IPS-18a (cell line): ENCODE measurements around the gene SMG5.

Experiments used
- H3K27ac ChIP-seq: one replicate; pipeline ENCODE4 v1.5.1; 2013; ENCODE audit warnings: low read length
- H3K27me3 ChIP-seq: one replicate; pipeline ENCODE4 v1.6.1; 2013; ENCODE audit warnings: mild to moderate bottlenecking, low read length; ENCODE audit not compliant: control insufficient read depth, insufficient read depth
- H3K36me3 ChIP-seq: one replicate; pipeline ENCODE4 v1.6.1; 2013; ENCODE audit warnings: low read depth, low read length; ENCODE audit not compliant: control insufficient read depth
- H3K4me1 ChIP-seq: one replicate; pipeline ENCODE4 v1.6.1; 2013; ENCODE audit warnings: low read depth, low read length; ENCODE audit not compliant: control insufficient read depth
- H3K4me3 ChIP-seq: one replicate; pipeline ENCODE4 v1.5.1; 2013; ENCODE audit warnings: low read length
- H3K9ac ChIP-seq: one replicate; pipeline ENCODE4 v1.6.1; 2013; ENCODE audit warnings: mild to moderate bottlenecking, low read length, moderate library complexity
- H3K9me3 ChIP-seq: one replicate; pipeline ENCODE4 v1.6.1; 2013; ENCODE audit warnings: low read depth, low read length; ENCODE audit not compliant: control insufficient read depth

SMG5 gene

GRCh38 chr1:156279837-156280236, 2.8 kb downstream of the SMG5 start:
- no peak overlapping the region for H3K9ac ChIP-seq
- peaks cover 38% of the 10 kb centered on the region for H3K36me3 ChIP-seq
- peaks cover 16% of the 10 kb centered on the region for H3K4me1 ChIP-seq
- no peak overlapping the region for H3K4me3 ChIP-seq
- H3K9me3 ChIP-seq, result no peaks in the 10 kb centered on the region
- H3K27me3 ChIP-seq, result no peaks in the 10 kb centered on the region
- H3K27ac ChIP-seq, result no peak overlapping the region

DNA sequence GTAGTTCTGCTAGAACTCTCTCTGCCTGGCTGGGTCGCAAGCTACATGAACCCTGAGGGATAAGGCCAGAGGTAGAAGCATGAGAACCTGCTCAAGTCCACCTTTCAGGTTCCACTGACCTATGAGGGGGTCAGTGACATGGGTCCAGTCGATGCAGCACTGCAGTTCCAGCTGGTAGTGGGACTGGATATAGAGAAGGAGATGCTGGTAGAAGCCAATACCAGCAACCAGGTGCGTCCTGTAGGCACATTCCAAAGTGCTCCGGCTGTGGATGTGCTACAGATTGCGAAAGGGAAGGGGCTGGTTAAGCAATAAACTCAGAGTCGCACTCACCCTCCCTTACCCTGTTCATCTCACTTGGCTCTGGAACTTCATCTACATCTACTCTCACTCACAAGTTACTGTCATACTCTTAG, 5.7 kb downstream of the SMG5 start:
- H3K4me1 ChIP-seq, result peaks cover 8% of the 10 kb centered on the region
- H3K27me3 ChIP-seq, result no peaks in the 10 kb centered on the region
- H3K4me3 ChIP-seq, result no peak overlapping the region
- H3K36me3 ChIP-seq, result peaks cover 67% of the 10 kb centered on the region
- no peak overlapping the region for H3K27ac ChIP-seq
- H3K9me3 ChIP-seq, result no peaks in the 10 kb centered on the region
- no peak overlapping the region for H3K9ac ChIP-seq

- Histone ChIP-seq H3K4me3 (no peak overlapping the region), H3K36me3 (peaks cover 69% of the 10 kb centered on the region), H3K27me3 (no peaks in the 10 kb centered on the region), H3K9me3 (no peaks in the 10 kb centered on the region), H3K4me1 (peaks cover 5% of the 10 kb centered on the region), H3K27ac (no peak overlapping the region), H3K9ac (no peak overlapping the region)
Observed at GRCh38 chr1:156276532-156276931, 6.1 kb downstream of the SMG5 start.

- peaks cover 82% of the 10 kb centered on the region for H3K36me3 ChIP-seq
- no peaks in the 10 kb centered on the region for H3K27me3 ChIP-seq
- no peak overlapping the region for H3K9ac ChIP-seq
- no peaks in the 10 kb centered on the region for H3K4me1 ChIP-seq
- no peaks in the 10 kb centered on the region for H3K9me3 ChIP-seq
- no peak overlapping the region for H3K27ac ChIP-seq
- no peak overlapping the region for H3K4me3 ChIP-seq
Observed at GRCh38 chr1:156270314-156270713, 12.3 kb downstream of the SMG5 start.

DNA sequence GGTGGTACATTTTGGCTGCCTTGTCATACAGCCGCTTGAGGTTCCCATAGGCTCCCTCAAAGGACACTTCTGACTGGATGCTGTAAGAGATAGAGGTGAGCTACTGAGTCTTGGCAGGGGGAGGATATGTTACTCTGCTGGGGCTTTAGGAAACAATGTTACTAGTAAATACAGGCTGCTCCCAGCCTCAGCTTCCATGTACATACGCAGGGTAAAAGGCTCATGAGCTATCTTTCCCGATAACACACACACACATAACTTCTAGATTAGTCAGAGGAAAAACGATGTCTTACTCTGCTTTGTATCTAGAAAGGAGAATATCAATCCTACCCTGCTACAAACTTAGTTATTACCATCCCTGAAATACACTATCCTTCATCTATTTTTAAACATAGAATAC, 14.3 kb downstream of the SMG5 start:
- H3K27ac ChIP-seq, result no peak overlapping the region
- no peaks in the 10 kb centered on the region for H3K4me1 ChIP-seq
- H3K9me3 ChIP-seq, result no peaks in the 10 kb centered on the region
- H3K27me3 ChIP-seq, result no peaks in the 10 kb centered on the region
- no peak overlapping the region for H3K4me3 ChIP-seq
- no peak overlapping the region for H3K9ac ChIP-seq
- peaks cover 78% of the 10 kb centered on the region for H3K36me3 ChIP-seq

- H3K4me1 ChIP-seq, result no peaks in the 10 kb centered on the region
- no peak overlapping the region for H3K4me3 ChIP-seq
- peaks cover 80% of the 10 kb centered on the region for H3K36me3 ChIP-seq
Observed at GRCh38 chr1:156266051-156266450, 16.6 kb downstream of the SMG5 start.

DNA sequence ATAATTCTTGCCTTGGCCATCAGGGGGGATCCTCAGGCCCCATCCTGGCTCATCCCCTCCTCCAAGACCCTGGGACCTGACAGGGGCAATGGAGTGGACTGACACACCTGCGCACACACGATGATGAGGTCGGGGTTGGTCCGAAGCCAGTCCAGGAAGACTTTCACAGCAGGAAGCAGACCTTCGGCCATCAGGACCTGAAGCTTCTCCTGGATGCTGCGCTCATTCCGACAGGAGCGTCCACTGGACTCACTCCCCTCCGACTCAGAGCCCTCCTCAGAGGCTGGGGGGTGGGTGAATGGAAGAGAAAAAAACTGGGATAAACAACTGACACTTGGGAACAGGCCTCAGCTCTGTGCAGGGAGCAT, 19.4 kb downstream of the SMG5 start:
- Histone ChIP-seq H3K27me3 (no peaks in the 10 kb centered on the region), H3K36me3 (peaks cover 92% of the 10 kb centered on the region), H3K4me3 (no peak overlapping the region), H3K9ac (no peak overlapping the region), H3K4me1 (no peaks in the 10 kb centered on the region), H3K9me3 (no peaks in the 10 kb centered on the region), H3K27ac (no peak overlapping the region)

More at GRCh38 chr1:156266051-156266450, 16.6 kb downstream of the SMG5 start:
- Histone ChIP-seq H3K27me3 (no peaks in the 10 kb centered on the region), H3K9me3 (no peaks in the 10 kb centered on the region), H3K9ac (no peak overlapping the region), H3K27ac (no peak overlapping the region)

GRCh38 chr1:156262461-156263287, 20.0 kb downstream of the SMG5 start:
- no peak overlapping the region for H3K27ac ChIP-seq

DNA sequence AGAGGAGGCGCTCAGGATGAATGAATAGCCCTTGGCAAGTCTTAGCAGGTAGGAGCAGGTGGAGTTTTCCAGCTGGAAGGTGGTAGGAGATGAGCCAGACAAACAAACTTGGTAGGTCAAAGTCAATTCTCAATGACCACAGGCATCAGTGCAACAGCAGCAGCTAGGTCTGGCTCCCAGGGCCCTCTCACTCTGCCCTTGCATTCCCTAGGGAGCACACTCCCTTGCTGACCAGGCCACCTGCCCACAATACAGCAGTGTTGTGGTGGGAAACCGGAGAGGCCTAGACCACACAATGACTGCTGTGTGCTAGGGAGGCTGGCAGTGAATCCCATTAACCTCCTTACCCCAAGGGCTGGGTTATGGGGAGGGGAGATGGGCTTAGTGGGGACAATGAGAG, 21.7 kb downstream of the SMG5 start:
- H3K9ac ChIP-seq, result no peak overlapping the region
- H3K9me3 ChIP-seq, result no peaks in the 10 kb centered on the region
- H3K27me3 ChIP-seq, result no peaks in the 10 kb centered on the region
- no peaks in the 10 kb centered on the region for H3K4me1 ChIP-seq
- H3K27ac ChIP-seq, result no peak overlapping the region
- H3K4me3 ChIP-seq, result no peak overlapping the region
- peaks cover 92% of the 10 kb centered on the region for H3K36me3 ChIP-seq

More at GRCh38 chr1:156262461-156263287, 20.0 kb downstream of the SMG5 start:
- no peaks in the 10 kb centered on the region for H3K27me3 ChIP-seq
- H3K36me3 ChIP-seq, result peaks cover 92% of the 10 kb centered on the region
- H3K4me3 ChIP-seq, result no peak overlapping the region
- no peak overlapping the region for H3K9ac ChIP-seq
- H3K9me3 ChIP-seq, result no peaks in the 10 kb centered on the region
- H3K4me1 ChIP-seq, result no peaks in the 10 kb centered on the region

DNA sequence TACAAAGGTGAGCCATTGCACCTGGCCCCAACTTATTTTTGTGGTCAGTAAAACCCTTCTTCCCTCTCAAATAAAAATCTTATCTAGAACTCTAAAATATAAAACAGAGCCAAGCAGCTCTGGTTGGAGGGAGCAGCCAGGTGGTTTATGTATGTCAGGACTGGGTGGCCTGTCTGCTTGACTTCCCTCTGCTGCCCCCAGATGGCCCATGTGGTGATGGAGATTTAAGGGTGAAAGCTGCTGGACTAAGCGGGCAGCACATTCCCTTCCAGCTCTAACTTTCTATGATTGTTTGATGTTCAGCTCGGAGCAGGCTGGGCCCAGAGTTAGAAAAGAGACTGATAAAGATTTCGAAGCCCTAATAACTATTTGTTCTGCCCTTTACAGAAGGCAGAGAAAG, 22.8 kb downstream of the SMG5 start:
- no peaks in the 10 kb centered on the region for H3K9me3 ChIP-seq
- H3K4me1 ChIP-seq, result no peaks in the 10 kb centered on the region
- H3K36me3 ChIP-seq, result peaks cover 84% of the 10 kb centered on the region
- no peak overlapping the region for H3K4me3 ChIP-seq
- H3K9ac ChIP-seq, result no peak overlapping the region
- no peaks in the 10 kb centered on the region for H3K27me3 ChIP-seq
- H3K27ac ChIP-seq, result no peak overlapping the region

DNA sequence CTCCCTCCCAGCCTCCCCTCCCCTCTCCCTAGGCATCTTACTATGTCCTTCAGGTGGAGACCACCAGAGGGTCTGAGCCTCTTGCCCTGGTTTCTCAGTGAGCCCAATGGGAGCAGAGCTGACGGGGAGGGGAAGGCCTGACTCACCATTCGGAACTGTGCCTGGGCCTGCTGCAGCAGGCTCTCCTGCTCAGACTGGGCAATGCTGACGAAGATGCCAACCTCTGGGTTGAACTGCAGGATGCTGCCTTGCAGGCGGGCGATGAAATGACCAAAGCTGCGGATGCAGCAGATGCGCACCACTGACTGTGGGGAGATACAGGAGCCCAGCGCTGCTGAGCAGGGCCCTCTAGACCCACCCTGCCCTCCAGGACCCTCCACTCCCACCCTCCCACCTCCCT, 23.8 kb downstream of the SMG5 start:
- no peaks in the 10 kb centered on the region for H3K27me3 ChIP-seq
- no peaks in the 10 kb centered on the region for H3K9me3 ChIP-seq
- peaks cover 84% of the 10 kb centered on the region for H3K36me3 ChIP-seq
- H3K4me1 ChIP-seq, result no peaks in the 10 kb centered on the region
- H3K27ac ChIP-seq, result no peak overlapping the region
- H3K4me3 ChIP-seq, result no peak overlapping the region
- no peak overlapping the region for H3K9ac ChIP-seq

DNA sequence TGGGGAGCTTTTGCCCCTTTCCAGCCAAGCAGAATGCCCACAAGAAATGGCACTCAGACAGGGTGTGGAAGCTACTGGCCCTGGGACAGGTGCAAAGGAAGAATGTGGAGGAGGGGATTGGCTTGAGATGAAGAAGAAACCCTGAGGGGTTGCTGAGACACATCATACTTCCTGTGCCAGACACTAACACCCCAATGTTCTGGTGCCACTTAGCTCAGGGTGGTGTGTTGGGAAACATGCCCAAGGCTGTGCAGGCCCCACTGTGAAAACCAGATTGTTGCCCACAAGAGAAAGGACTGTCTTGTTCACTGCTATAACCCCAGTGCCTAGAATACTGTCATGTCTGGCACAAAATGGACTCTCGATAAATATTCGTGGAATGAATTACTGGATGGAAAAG, 24.9 kb downstream of the SMG5 start:
- Histone ChIP-seq H3K4me3 (no peak overlapping the region), H3K9ac (no peak overlapping the region), H3K27me3 (no peaks in the 10 kb centered on the region), H3K9me3 (no peaks in the 10 kb centered on the region), H3K4me1 (no peaks in the 10 kb centered on the region), H3K36me3 (peaks cover 84% of the 10 kb centered on the region), H3K27ac (no peak overlapping the region)
